ENCODE measurements around the gene HLA-B.

HLA-B gene

DNA sequence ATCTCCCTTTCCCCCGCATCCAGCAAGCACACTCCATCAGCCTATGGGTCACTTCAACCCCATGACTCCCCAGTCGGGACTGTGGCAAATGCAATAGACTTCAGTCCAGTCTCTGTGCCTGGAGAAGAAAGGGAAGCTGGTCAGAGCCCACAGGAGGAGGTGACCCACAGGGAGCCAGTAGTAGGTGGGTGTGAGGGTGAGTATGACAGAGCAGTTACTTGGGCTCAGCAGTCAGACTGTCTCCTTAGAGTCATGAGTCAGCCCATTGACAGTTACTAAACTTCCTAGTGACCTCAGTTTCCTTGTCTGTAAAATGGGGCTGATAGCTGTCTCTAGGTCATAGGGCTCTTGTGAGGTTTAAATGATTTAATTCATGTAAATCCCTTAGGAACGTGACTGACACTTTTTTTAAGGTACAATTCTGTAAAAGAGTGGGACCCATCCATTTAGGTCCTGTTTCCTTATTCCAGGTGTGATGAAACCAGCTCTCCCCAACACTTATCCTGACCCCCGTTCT lies 51.2 kb downstream of the HLA-B start:
- DNase-seq (ENCODE audit: low spot score): no peak

DNA sequence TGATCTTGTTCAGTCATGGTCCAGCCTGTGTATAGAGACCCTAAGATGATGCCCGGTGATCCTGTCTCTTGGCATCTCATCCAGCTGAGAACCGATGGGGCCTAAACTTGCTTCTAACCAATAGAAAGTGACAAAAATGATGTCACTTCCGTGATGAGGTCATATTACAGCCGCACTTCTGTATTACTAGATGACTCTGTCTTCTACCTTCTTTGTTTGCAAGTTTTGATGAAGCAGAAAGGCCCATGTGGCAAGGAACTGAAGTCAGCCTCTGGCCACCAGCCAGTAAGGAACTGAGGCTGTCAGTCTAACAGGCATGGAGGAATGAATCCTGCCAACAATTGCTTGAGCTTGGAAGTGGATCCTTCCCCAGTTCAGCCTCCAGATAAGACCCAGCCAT lies 52.3 kb downstream of the HLA-B start:
- DNase-seq (ENCODE audit: low spot score): no peak
